Liver (tissue), 9 donors: Measurements from ENCODE around the gene GON4L. TPM values are rescaled to one million over a fixed set of nuclear protein-coding genes. Genes with fewer than 3 reads are reported as not detected.
"Not testable (repeated sequence)": the region's sequence is repeated elsewhere in the genome, so short reads cannot be mapped to it uniquely, and the experiment has no call there.

Experiments
- DNase-seq: peaks from one replicate; pipeline ENCODE4 v3.0.0-alpha.2; 2017; ENCODE audit warnings: low spot score
- H3K27ac ChIP-seq, 2 donors: one replicate each; pipeline ENCODE4 v1.7.0; 2013; ENCODE audit warnings: inconsistent platforms in 2 of 2, low read length in 2 of 2, control low read depth in 1 of 2, low read depth in 1 of 2, mild to moderate bottlenecking in 1 of 2
- H3K27me3 ChIP-seq, 4 donors: one replicate each; pipeline versions ENCODE4 v1.6.1 to v1.7.0; 2013; ENCODE audit warnings: low read length in 3 of 4, inconsistent platforms in 1 of 4, mild to moderate bottlenecking in 1 of 4, moderate library complexity in 1 of 4; ENCODE audit not compliant: control insufficient read depth in 4 of 4, insufficient read depth in 4 of 4
- H3K36me3 ChIP-seq, 4 donors: one replicate each; pipeline versions ENCODE4 v1.6.1 to v1.7.0; 2013; ENCODE audit warnings: low read length in 3 of 4, mild to moderate bottlenecking in 3 of 4, low read depth in 1 of 4, moderate library complexity in 1 of 4; ENCODE audit not compliant: control insufficient read depth in 4 of 4, insufficient read depth in 3 of 4
- H3K4me1 ChIP-seq, 4 donors: one replicate each; pipeline versions ENCODE4 v1.6.1 to v1.7.0; 2013; ENCODE audit warnings: low read length in 3 of 4, mild to moderate bottlenecking in 3 of 4, moderate library complexity in 1 of 4; ENCODE audit not compliant: control insufficient read depth in 4 of 4, insufficient read depth in 4 of 4
- H3K4me3 ChIP-seq, 3 donors: one replicate each; pipeline versions ENCODE4 v1.6.1 to v1.7.0; 2013; ENCODE audit warnings: low read length in 3 of 3, control low read depth in 1 of 3, low read depth in 1 of 3, mild to moderate bottlenecking in 1 of 3
- H3K9ac ChIP-seq, 2 donors: one replicate each; pipeline ENCODE4 v1.7.0; 2013; ENCODE audit warnings: low read length in 2 of 2, mild to moderate bottlenecking in 2 of 2, moderate library complexity in 2 of 2, control low read depth in 1 of 2, low read depth in 1 of 2
- H3K9me3 ChIP-seq, 4 donors: one replicate each; pipeline versions ENCODE4 v1.6.1 to v1.7.0; 2013; ENCODE audit warnings: low read length in 3 of 4; ENCODE audit not compliant: control insufficient read depth in 4 of 4
- EGR1 ChIP-seq, 2 donors: IDR thresholded peaks; 2 replicates each; pipeline ENCODE4 v1.6.1; 2016 to 2018; ENCODE audit warnings: antibody characterized with exemption in 2 of 2, low read depth in 2 of 2
- FOXA2 ChIP-seq: IDR thresholded peaks from 2 replicates; pipeline ENCODE4 v1.6.1; 2016; ENCODE audit warnings: antibody characterized with exemption
- GABPA ChIP-seq, 2 donors: IDR thresholded peaks in 1 of 2; conservative IDR thresholded peaks in 1 of 2; 2 replicates each; pipeline ENCODE4 v1.6.1; 2016; ENCODE audit warnings: antibody characterized with exemption in 2 of 2, mild to moderate bottlenecking in 1 of 2, moderate library complexity in 1 of 2
- HNF4A ChIP-seq, 2 donors: conservative IDR thresholded peaks; 2 replicates each; pipeline ENCODE4 v1.6.1; 2016; ENCODE audit warnings: antibody characterized with exemption in 2 of 2, mild to moderate bottlenecking in 2 of 2
- NR2F2 ChIP-seq: IDR thresholded peaks from 2 replicates; pipeline ENCODE4 v1.6.1; 2016; ENCODE audit warnings: antibody characterized with exemption
- RAD21 ChIP-seq, 2 donors: IDR thresholded peaks; 2 replicates each; pipeline ENCODE4 v1.6.1; 2016; ENCODE audit warnings: antibody characterized with exemption in 2 of 2, mild to moderate bottlenecking in 2 of 2
- RXRA ChIP-seq, 2 donors: IDR thresholded peaks; 2 replicates each; pipeline ENCODE4 v1.6.1; 2017 to 2018; ENCODE audit warnings: antibody characterized with exemption in 2 of 2, mild to moderate bottlenecking in 1 of 2
- SP1 ChIP-seq: IDR thresholded peaks from 2 replicates; pipeline ENCODE4 v1.6.1; 2018; ENCODE audit warnings: antibody characterized with exemption, mild to moderate bottlenecking
- TAF1 ChIP-seq: conservative IDR thresholded peaks from 2 replicates; pipeline ENCODE4 v1.6.1; 2016; ENCODE audit warnings: antibody characterized with exemption, mild to moderate bottlenecking
- YY1 ChIP-seq: IDR thresholded peaks from 2 replicates; pipeline ENCODE4 v1.6.1; 2016; ENCODE audit warnings: antibody characterized with exemption, mild to moderate bottlenecking
- WGBS: extraction: QIAGEN DNeasy Blood & Tissue Kit; methylation state at CpG from one replicate; pipeline ENCODE4 v1.1.7; 2013; 5-methylcytosine and 5-hydroxymethylcytosine counted together
- polyA plus RNA-seq, 2 donors: library from polyadenylated mRNA; stranded (reverse) in 1 of 2; unstranded in 1 of 2; fragments of 200-250 nt in 1 of 2; fragments of >200 nt in 1 of 2; fragmentation: Nextera tagmentation in 1 of 2; extraction: Ambion mirVana in 1 of 2; gene quantifications; one replicate each; pipeline versions ENCODE4 v1.2.1 to v1.2.3, GENCODE V29; 2013 to 2015
- total RNA-seq, 2 donors: library from RNA; depleted of rRNA; stranded (reverse); fragments of >200 nt; gene quantifications; one replicate each; pipeline ENCODE4 v1.2.3, GENCODE V29; 2014
- TF ChIP-seq, protein P1 (sequence below): IDR thresholded peaks from 2 replicates; pipeline ENCODE4 v1.6.1; 2016; ENCODE audit warnings: antibody characterized with exemption
- TF ChIP-seq, protein P2 (sequence below): IDR thresholded peaks from 2 replicates; pipeline ENCODE4 v1.6.1; 2016; ENCODE audit warnings: antibody characterized with exemption, mild to moderate bottlenecking
- TF ChIP-seq, protein P3 (sequence below): fragments of 150-350 bp; IDR thresholded peaks from 2 replicates; pipeline ENCODE4 v1.5.1; 2017; ENCODE audit warnings: improper control_type of control experiment, low read depth, low read length; ENCODE audit not compliant: missing input control
- donor health status: healthy.
- donor health status: healthy.
- donor health status: healthy.
- donor health status: healthy.
- donor health status: healthy.

GON4L gene
- total and polyA plus RNA-seq, 4 donors, result 5.7 to 26.2 (median 15.7) TPM

DNA sequence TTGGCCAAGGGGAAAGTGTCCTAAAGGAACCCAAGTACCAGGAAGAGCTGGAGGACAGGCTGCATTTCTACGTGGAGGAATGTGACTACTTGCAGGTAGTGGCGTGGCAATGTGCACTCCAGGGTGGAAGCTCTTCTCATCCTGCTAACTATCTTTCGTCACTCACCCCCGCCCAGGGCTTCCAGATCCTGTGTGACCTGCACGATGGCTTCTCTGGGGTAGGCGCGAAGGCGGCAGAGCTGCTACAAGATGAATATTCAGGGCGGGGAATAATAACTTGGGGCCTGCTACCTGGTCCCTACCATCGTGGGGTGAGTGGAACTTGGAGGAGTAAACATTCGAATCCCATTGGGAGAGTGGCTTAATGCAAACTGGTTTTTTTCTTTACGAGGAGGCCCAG is 109.4 kb downstream of the GON4L start:
- not testable (repeated sequence) for H3K27ac ChIP-seq, H3K4me3 ChIP-seq, H3K4me1 ChIP-seq, DNase-seq, H3K9me3 ChIP-seq, H3K27me3 ChIP-seq, H3K9ac ChIP-seq
- WGBS, result 92% methylated on average over 11 of the region's 12 CpGs
- H3K36me3 ChIP-seq, result peaks cover 2 to 19% (median 4%) of the 10 kb centered on the region in 4 donors

DNA sequence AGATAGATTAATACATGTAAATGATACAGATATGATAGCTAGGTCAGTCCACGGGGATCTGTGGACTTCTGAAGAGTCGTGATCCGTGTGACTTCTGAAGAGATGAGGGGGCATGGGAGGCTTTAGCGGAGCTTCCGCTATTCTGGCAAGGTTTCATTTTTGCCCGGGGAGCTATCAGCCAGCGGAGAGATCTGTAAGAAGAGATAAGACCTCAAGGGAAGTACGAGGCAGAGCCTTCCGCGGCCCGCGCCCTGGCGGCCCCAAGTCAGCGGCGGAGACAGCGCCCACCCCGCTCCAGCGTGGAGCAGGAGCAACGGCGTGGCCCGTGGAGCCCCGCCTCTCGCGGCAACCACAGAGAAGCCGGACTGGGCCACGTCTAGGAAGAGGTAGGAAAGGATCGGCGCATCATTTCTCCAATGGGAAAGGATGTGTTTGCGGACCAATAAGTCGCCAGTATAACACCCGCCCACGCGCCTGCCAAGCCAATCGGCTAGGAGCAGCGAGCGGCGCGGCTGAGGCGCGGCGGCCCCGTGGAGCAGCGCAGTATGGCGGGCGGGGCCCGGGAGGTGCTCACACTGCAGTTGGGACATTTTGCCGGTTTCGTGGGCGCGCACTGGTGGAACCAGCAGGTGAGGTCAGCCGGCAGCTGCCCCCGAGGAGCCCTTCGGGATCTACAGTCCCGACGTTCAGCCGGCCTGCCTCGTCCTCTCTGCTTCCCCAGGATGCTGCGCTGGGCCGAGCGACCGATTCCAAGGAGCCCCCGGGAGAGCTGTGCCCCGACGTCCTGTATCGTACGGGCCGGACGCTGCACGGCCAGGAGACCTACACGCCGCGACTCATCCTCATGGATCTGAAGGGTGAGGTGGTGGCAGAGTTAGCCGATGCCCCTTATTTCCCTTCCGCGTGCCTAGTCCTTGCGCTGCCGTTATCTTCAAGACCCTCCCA is 111.5 kb downstream of the GON4L start:
- peak overlapping the region; percentile 22 to 44 for H3K27ac ChIP-seq

DNA sequence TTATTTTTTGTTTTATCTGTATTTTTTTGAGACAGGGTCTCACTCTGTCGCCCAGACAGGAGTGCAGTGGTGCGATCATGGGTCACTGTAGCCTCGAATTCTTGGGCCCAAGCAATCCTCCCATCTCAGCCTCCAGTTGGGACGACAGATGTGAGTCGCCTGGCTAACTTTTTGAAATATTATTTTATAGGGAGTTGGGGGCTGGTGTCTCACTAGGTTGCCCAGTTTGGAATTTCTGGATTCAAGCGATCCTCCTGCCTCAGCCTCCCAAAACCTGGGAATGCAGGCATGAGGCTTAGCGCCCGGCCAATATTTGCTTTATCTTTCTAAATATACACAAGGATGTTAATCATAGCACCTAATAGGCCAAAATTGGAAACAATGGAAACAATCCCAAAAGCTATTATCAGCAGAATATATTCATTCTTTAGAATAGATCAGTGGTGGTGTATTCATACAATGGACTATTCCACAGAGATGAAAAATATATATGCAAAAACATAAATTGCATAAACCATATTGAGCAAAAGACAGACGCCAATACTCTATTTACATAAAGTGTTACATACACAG is 112.2 kb downstream of the GON4L start:
- H3K4me1 ChIP-seq, result peaks cover 0 to 6% (median 2%) of the 10 kb centered on the region in 4 donors
- peak overlapping the region; percentile 67 to 81 (median 72) for H3K4me3 ChIP-seq
- DNase-seq, result no peak
- H3K36me3 ChIP-seq, result peaks cover 0 to 10% (median 3%) of the 10 kb centered on the region in 4 donors
- peak overlapping the region in 1 of 2 donors; percentile 44 for H3K27ac ChIP-seq
- WGBS, result 74% methylated on average over 9 of the region's 9 CpGs
- no peaks in the 10 kb centered on the region for H3K27me3 ChIP-seq
- H3K9ac ChIP-seq, result peak overlapping the region; percentile 19 to 21
- H3K9me3 ChIP-seq, result no peaks in the 10 kb centered on the region
- TF ChIP-seq EGR1 (IDR thresholded peaks at IDR 0.05; ENCODE audit: low read depth in 2 of 2) (no peak), YY1 (no peak), TAF1 (no peak), HNF4A (conservative IDR thresholded peaks at IDR 0.05) (no peak), RXRA (IDR thresholded peaks at IDR 0.05) (no peak), NR2F2 (no peak), RAD21 (IDR thresholded peaks at IDR 0.05) (no peak), FOXA2 (no peak), GABPA (IDR thresholded peaks at IDR 0.05 in 1 of 2, conservative IDR thresholded peaks at IDR 0.05 in 1 of 2) (no peak)
- TF ChIP-seq, protein P1, sequence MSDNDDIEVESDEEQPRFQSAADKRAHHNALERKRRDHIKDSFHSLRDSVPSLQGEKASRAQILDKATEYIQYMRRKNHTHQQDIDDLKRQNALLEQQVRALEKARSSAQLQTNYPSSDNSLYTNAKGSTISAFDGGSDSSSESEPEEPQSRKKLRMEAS, result no peak
- TF ChIP-seq, protein P2, sequence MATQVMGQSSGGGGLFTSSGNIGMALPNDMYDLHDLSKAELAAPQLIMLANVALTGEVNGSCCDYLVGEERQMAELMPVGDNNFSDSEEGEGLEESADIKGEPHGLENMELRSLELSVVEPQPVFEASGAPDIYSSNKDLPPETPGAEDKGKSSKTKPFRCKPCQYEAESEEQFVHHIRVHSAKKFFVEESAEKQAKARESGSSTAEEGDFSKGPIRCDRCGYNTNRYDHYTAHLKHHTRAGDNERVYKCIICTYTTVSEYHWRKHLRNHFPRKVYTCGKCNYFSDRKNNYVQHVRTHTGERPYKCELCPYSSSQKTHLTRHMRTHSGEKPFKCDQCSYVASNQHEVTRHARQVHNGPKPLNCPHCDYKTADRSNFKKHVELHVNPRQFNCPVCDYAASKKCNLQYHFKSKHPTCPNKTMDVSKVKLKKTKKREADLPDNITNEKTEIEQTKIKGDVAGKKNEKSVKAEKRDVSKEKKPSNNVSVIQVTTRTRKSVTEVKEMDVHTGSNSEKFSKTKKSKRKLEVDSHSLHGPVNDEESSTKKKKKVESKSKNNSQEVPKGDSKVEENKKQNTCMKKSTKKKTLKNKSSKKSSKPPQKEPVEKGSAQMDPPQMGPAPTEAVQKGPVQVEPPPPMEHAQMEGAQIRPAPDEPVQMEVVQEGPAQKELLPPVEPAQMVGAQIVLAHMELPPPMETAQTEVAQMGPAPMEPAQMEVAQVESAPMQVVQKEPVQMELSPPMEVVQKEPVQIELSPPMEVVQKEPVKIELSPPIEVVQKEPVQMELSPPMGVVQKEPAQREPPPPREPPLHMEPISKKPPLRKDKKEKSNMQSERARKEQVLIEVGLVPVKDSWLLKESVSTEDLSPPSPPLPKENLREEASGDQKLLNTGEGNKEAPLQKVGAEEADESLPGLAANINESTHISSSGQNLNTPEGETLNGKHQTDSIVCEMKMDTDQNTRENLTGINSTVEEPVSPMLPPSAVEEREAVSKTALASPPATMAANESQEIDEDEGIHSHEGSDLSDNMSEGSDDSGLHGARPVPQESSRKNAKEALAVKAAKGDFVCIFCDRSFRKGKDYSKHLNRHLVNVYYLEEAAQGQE, result no peak
- TF ChIP-seq, protein P3, sequence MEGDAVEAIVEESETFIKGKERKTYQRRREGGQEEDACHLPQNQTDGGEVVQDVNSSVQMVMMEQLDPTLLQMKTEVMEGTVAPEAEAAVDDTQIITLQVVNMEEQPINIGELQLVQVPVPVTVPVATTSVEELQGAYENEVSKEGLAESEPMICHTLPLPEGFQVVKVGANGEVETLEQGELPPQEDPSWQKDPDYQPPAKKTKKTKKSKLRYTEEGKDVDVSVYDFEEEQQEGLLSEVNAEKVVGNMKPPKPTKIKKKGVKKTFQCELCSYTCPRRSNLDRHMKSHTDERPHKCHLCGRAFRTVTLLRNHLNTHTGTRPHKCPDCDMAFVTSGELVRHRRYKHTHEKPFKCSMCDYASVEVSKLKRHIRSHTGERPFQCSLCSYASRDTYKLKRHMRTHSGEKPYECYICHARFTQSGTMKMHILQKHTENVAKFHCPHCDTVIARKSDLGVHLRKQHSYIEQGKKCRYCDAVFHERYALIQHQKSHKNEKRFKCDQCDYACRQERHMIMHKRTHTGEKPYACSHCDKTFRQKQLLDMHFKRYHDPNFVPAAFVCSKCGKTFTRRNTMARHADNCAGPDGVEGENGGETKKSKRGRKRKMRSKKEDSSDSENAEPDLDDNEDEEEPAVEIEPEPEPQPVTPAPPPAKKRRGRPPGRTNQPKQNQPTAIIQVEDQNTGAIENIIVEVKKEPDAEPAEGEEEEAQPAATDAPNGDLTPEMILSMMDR, result no peak

More for the DNA sequence above, 111.5 kb downstream of the GON4L start:
- H3K27me3 ChIP-seq, H3K4me1 ChIP-seq, H3K9me3 ChIP-seq: not testable (repeated sequence)
- WGBS, result under 1% methylated on average over 48 of the region's 77 CpGs
- H3K4me3 ChIP-seq, result peak overlapping the region; percentile 67 to 81 (median 72)
- peak overlapping the region; percentile 19 to 21 for H3K9ac ChIP-seq
- peaks cover 0 to 11% (median 2%) of the 10 kb centered on the region in 4 donors for H3K36me3 ChIP-seq
- peak; percentile 82 for DNase-seq
- TF ChIP-seq SP1 (peak; percentile 46), GABPA (IDR thresholded peaks at IDR 0.05 in 1 of 2, conservative IDR thresholded peaks at IDR 0.05 in 1 of 2) (peak in 1 of 2 donors; percentile 14), EGR1 (IDR thresholded peaks at IDR 0.05; ENCODE audit: low read depth in 2 of 2) (peak; percentile 90 to 96)
- TF ChIP-seq, protein P2, result peak; percentile 22
